SK-N-SH treated with all-trans-retinoic acid at 6 μM for 48 hours (cell line): ENCODE results near the gene TVP23A.

Source experiments
- ATAC-seq: fragments of 200-7000 bp; cut with Tn5 transposase; 3 replicates; pipeline ENCODE4 v1.9.1; 2020; ENCODE audit warnings: mild to moderate bottlenecking, moderate library complexity
- ARNTL ChIP-seq: fragments of 450-650 bp; formaldehyde crosslinking; IDR thresholded peaks from 2 replicates; pipeline ENCODE4 v1.5.0; 2020; ENCODE audit warnings: low read depth, mild to moderate bottlenecking, moderate library complexity, borderline replicate concordance
- CSDC2 ChIP-seq: fragments of 250-450 bp; sonication (Bioruptor Pico); IDR thresholded peaks from 2 replicates; pipeline ENCODE4 v1.5.0; 2020; ENCODE audit warnings: mild to moderate bottlenecking, moderate library complexity
- CSRNP3 ChIP-seq: fragments of 250-450 bp; sonication (Bioruptor Pico); IDR thresholded peaks from 2 replicates; pipeline ENCODE4 v1.5.1; 2021; ENCODE audit warnings: mild to moderate bottlenecking, moderate library complexity
- ISL1 ChIP-seq: fragments of 250-450 bp; sonication (Bioruptor Pico); IDR thresholded peaks from 2 replicates; pipeline ENCODE4 v2.1.2; 2022; ENCODE audit warnings: mild to moderate bottlenecking, moderate library complexity
- PATZ1 ChIP-seq: fragments of 250-450 bp; sonication (Bioruptor Pico); IDR thresholded peaks from 2 replicates; pipeline ENCODE4 v1.8.0; 2020; ENCODE audit warnings: mild to moderate bottlenecking, moderate library complexity, borderline replicate concordance
- PPARA ChIP-seq: fragments of 250-450 bp; sonication (Bioruptor Pico); IDR thresholded peaks from 2 replicates; pipeline ENCODE4 v1.5.0; 2020; ENCODE audit warnings: mild to moderate bottlenecking, borderline replicate concordance
- RARB ChIP-seq: fragments of 250-450 bp; sonication (Bioruptor Pico); IDR thresholded peaks from 2 replicates; pipeline ENCODE4 v1.8.0; 2021; ENCODE audit warnings: mild to moderate bottlenecking, moderate library complexity
- SNAI2 ChIP-seq: fragments of 250-450 bp; sonication (Bioruptor Pico); IDR thresholded peaks from 2 replicates; pipeline ENCODE4 v1.5.0; 2020; ENCODE audit warnings: mild to moderate bottlenecking, moderate library complexity
- TCF4 ChIP-seq: fragments of 250-450 bp; sonication (Bioruptor Pico); IDR thresholded peaks from 2 replicates; pipeline ENCODE4 v1.8.0; 2021; ENCODE audit warnings: mild to moderate bottlenecking, moderate library complexity, borderline replicate concordance
- TOX ChIP-seq: fragments of 250-450 bp; sonication (Bioruptor Pico); IDR thresholded peaks from 2 replicates; pipeline ENCODE4 v1.8.0; 2021; ENCODE audit warnings: mild to moderate bottlenecking, moderate library complexity, borderline replicate concordance
- ZC3H10 ChIP-seq: fragments of 250-450 bp; sonication (Bioruptor Pico); IDR thresholded peaks from 2 replicates; pipeline ENCODE4 v1.5.1; 2021; ENCODE audit warnings: mild to moderate bottlenecking, moderate library complexity
- ZFP3 ChIP-seq: fragments of 250-450 bp; sonication (Bioruptor Pico); IDR thresholded peaks from 2 replicates; pipeline ENCODE4 v1.5.0; 2020; ENCODE audit warnings: mild to moderate bottlenecking, moderate library complexity
- ZFP30 ChIP-seq: fragments of 450-650 bp; formaldehyde crosslinking; IDR thresholded peaks from 2 replicates; pipeline ENCODE4 v1.5.0; 2022; ENCODE audit warnings: mild to moderate bottlenecking, moderate library complexity
- ZNF565 ChIP-seq: fragments of 450-650 bp; formaldehyde crosslinking; conservative IDR thresholded peaks from 2 replicates; pipeline ENCODE4 v1.5.0; 2020; ENCODE audit warnings: low read depth, mild to moderate bottlenecking, moderate library complexity
- ZNF70 ChIP-seq: fragments of 450-650 bp; formaldehyde crosslinking; IDR thresholded peaks from 2 replicates; pipeline ENCODE4 v1.5.0; 2020; ENCODE audit warnings: mild to moderate bottlenecking, moderate library complexity
- TF ChIP-seq, protein P1 (sequence below): fragments of 250-450 bp; sonication (Bioruptor Pico); IDR thresholded peaks from 2 replicates; pipeline ENCODE4 v1.5.0; 2020; ENCODE audit warnings: mild to moderate bottlenecking, moderate library complexity
- TF ChIP-seq, protein P2 (sequence below): fragments of 250-450 bp; sonication (Bioruptor Pico); IDR thresholded peaks from 2 replicates; pipeline ENCODE4 v1.5.1; 2020; ENCODE audit warnings: low read depth, mild to moderate bottlenecking, moderate library complexity

TVP23A gene

DNA sequence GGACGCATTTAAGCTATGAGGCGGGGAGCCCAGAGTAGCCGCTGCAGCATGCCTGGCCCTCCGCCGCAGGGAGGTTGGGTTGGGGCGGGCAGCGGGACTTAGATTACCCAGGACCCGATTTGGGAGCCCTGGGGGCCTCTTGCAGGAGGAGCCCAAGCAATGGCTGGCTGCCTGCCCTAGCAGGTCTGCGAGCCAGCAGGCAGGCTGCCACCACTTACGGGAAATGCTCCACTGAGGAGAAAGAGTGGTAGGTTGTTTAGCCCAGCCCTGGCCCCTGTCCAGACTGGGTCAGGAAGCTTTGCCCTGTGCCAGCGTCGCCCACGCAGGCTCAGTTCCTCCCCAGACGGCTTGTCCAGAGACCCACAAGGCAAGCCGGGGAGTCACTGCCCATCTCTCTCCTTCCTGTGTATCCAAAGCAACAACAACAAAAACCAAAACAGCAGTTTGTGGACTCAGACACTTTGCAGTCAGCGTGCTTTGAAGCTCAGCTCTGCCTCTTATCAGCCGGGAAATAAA, 10.3 kb upstream of the TVP23A start:
- peak; percentile 88 for ATAC-seq

DNA sequence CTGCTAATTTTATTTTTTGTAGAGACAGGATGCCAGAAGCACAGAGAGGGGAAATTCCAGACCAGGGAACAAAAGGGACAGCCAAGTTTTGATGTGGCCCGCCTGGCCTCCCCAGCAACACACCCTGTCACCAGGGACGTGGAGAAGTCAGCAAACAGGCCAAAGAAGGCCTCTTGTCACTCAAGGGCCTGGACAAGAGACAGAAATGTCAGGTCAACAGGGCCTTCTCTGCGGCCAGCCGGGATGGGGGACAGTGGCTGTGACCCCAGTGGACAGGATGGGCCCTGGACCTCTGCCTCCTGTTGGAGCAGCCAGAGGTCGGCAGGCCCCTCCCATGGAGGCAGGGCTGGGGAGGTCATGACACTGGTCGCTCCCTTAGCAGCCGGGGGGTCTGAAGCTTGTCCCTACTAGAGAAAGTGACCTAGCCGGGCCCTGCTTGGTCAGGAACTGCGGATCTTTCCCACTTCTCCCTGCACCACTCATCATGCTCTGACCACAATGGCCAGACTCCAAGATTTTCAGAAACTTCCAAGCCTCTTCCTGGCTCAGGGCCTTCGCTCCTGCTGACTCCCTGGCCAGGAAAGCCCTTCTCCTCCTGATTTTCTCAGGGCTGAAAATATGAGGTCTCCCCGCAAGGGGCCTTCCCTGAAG, 9.2 kb upstream of the TVP23A start:
- peak; percentile 71 for ATAC-seq
- TF ChIP-seq ZC3H10 (CRISPR knock-in tag) = no peak
- no peak for TF ChIP-seq RARB
- TF ChIP-seq ZFP3 (CRISPR knock-in tag) = 0 out of 2 replicates have a peak, but pooled peaks have one; percentile 17

More for the DNA sequence above, 10.3 kb upstream of the TVP23A start:
- no peak for TF ChIP-seq CSRNP3 (CRISPR knock-in tag)
- TF ChIP-seq, protein P1, sequence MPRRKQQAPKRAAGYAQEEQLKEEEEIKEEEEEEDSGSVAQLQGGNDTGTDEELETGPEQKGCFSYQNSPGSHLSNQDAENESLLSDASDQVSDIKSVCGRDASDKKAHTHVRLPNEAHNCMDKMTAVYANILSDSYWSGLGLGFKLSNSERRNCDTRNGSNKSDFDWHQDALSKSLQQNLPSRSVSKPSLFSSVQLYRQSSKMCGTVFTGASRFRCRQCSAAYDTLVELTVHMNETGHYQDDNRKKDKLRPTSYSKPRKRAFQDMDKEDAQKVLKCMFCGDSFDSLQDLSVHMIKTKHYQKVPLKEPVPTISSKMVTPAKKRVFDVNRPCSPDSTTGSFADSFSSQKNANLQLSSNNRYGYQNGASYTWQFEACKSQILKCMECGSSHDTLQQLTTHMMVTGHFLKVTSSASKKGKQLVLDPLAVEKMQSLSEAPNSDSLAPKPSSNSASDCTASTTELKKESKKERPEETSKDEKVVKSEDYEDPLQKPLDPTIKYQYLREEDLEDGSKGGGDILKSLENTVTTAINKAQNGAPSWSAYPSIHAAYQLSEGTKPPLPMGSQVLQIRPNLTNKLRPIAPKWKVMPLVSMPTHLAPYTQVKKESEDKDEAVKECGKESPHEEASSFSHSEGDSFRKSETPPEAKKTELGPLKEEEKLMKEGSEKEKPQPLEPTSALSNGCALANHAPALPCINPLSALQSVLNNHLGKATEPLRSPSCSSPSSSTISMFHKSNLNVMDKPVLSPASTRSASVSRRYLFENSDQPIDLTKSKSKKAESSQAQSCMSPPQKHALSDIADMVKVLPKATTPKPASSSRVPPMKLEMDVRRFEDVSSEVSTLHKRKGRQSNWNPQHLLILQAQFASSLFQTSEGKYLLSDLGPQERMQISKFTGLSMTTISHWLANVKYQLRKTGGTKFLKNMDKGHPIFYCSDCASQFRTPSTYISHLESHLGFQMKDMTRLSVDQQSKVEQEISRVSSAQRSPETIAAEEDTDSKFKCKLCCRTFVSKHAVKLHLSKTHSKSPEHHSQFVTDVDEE (CRISPR knock-in tag) = 0 out of 2 replicates have a peak, but pooled peaks have one; percentile 38

GRCh38 chr16:10824111-10824893, 5.7 kb upstream of the TVP23A start:
- TF ChIP-seq, protein P2, sequence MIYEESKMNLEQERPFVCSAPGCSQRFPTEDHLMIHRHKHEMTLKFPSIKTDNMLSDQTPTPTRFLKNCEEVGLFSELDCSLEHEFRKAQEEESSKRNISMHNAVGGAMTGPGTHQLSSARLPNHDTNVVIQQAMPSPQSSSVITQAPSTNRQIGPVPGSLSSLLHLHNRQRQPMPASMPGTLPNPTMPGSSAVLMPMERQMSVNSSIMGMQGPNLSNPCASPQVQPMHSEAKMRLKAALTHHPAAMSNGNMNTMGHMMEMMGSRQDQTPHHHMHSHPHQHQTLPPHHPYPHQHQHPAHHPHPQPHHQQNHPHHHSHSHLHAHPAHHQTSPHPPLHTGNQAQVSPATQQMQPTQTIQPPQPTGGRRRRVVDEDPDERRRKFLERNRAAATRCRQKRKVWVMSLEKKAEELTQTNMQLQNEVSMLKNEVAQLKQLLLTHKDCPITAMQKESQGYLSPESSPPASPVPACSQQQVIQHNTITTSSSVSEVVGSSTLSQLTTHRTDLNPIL (CRISPR knock-in tag) = no peak
- TF ChIP-seq ZFP3 (CRISPR knock-in tag) = no peak
- TF ChIP-seq ZNF565 (CRISPR knock-in tag) = no peak
- no peak for TF ChIP-seq RARB
- no peak for TF ChIP-seq CSRNP3 (CRISPR knock-in tag)
- no peak for TF ChIP-seq ZFP30 (CRISPR knock-in tag)
- TF ChIP-seq ISL1 (CRISPR knock-in tag) = no peak
- TF ChIP-seq, protein P1 (CRISPR knock-in tag) = no peak
- no peak for TF ChIP-seq TOX
- no peak for TF ChIP-seq ARNTL (CRISPR knock-in tag)
- no peak for TF ChIP-seq CSDC2 (CRISPR knock-in tag)
- no peak for TF ChIP-seq TCF4 (CRISPR knock-in tag)
- no peak for TF ChIP-seq SNAI2 (CRISPR knock-in tag)
- no peak for TF ChIP-seq ZNF70 (CRISPR knock-in tag)
- TF ChIP-seq PPARA (CRISPR knock-in tag) = no peak
- no peak for TF ChIP-seq ZC3H10 (CRISPR knock-in tag)
- no peak for TF ChIP-seq PATZ1 (CRISPR knock-in tag)
- ATAC-seq = no peak
